H1 (cell line): ENCODE measurements around the gene RGS17. TPM values are rescaled to one million over a fixed set of nuclear protein-coding genes. Genes with fewer than 3 reads are reported as not detected.

Source experiments
- CTCF ChIA-PET: fragments of 300-600 bp; sonication (Branson Sonifier 250); formaldehyde crosslinking; loops from one replicate; lab custom pipeline; 2021; ENCODE audit not compliant: partially characterized antibody; lab: Charles Lee
- POLR2A ChIA-PET: fragments of 300-600 bp; sonication (Branson Sonifier 250); formaldehyde crosslinking; loops from one replicate; lab custom pipeline; 2021; ENCODE audit warnings: inconsistent platforms; ENCODE audit not compliant: partially characterized antibody; lab: Charles Lee
- DNase-seq, 2 experiments: peaks; one replicate each; pipeline versions ENCODE4 v3.0.0 to v3.0.0-alpha.2; 2010 to 2022; ENCODE audit warnings: low spot score in 2 of 2, low read depth in 1 of 2, mixed read lengths in 1 of 2
- FAIRE-seq: peaks from 2 replicates; lab custom pipeline; 2011; peaks lifted over from hg19 to GRCh38; lab: Jason Lieb, UNC
- H2AFZ ChIP-seq: 2 replicates; pipeline ENCODE4 v1.8.1; 2012; ENCODE audit warnings: low read length, inconsistent platforms
- H2AK5ac ChIP-seq: 2 replicates; pipeline ENCODE4 v1.6.1; 2013; ENCODE audit warnings: low read depth, low read length
- H2BK120ac ChIP-seq: replicated peaks from 2 replicates; pipeline ENCODE3; 2013; ENCODE audit warnings: low read depth, low read length, inconsistent platforms
- H2BK12ac ChIP-seq: 2 replicates; pipeline ENCODE4 v1.6.1; 2013; ENCODE audit warnings: low read depth, low read length
- H2BK15ac ChIP-seq: 2 replicates; pipeline ENCODE4 v1.6.1; 2013; ENCODE audit warnings: low read length
- H2BK20ac ChIP-seq: 2 replicates; pipeline ENCODE4 v1.6.1; 2013; ENCODE audit warnings: low read length
- H2BK5ac ChIP-seq: 2 replicates; pipeline ENCODE4 v1.6.1; 2013; ENCODE audit warnings: low read depth, low read length
- H3K14ac ChIP-seq: 2 replicates; pipeline ENCODE4 v1.6.1; 2013; ENCODE audit warnings: inconsistent platforms; ENCODE audit not compliant: insufficient read length
- H3K18ac ChIP-seq: 2 replicates; pipeline ENCODE4 v1.6.1; 2013; ENCODE audit warnings: low read length; ENCODE audit errors: extremely low read depth
- H3K23ac ChIP-seq: 2 replicates; pipeline ENCODE4 v1.6.1; 2013; ENCODE audit warnings: inconsistent platforms; ENCODE audit not compliant: insufficient read length
- H3K23me2 ChIP-seq: 2 replicates; pipeline ENCODE4 v1.6.1; 2013; ENCODE audit warnings: low read depth, low read length
- H3K27ac ChIP-seq: 2 replicates; pipeline ENCODE4 v1.6.1; 2011; ENCODE audit warnings: low read depth, low read length, inconsistent platforms
- H3K27me3 ChIP-seq, 4 experiments: replicated peaks in 1 of 4; 1 replicate in 1 of 4; 2 replicates in 3 of 4; pipeline versions ENCODE4 v1.6.1 to v1.8.1; 2011 to 2013; ENCODE audit warnings: low read length in 3 of 4, mild to moderate bottlenecking in 3 of 4, inconsistent platforms in 2 of 4, mixed read lengths in 2 of 4, moderate library complexity in 1 of 4; ENCODE audit not compliant: control insufficient read depth in 3 of 4, insufficient read depth in 3 of 4; ENCODE audit errors: extremely low read depth in 1 of 4
- H3K36me3 ChIP-seq, 4 experiments: 2 replicates each; pipeline versions ENCODE4 v1.6.1 to v1.8.1; 2011 to 2013; ENCODE audit warnings: mild to moderate bottlenecking in 4 of 4, low read length in 3 of 4, moderate library complexity in 2 of 4, control low read depth in 1 of 4, inconsistent platforms in 1 of 4; ENCODE audit not compliant: insufficient read depth in 4 of 4, control insufficient read depth in 2 of 4
- H3K4ac ChIP-seq: replicated peaks from 2 replicates; pipeline ENCODE3; 2013; ENCODE audit warnings: low read length, low read depth, mixed read lengths, inconsistent platforms; ENCODE audit not compliant: insufficient read length
- H3K4me1 ChIP-seq, 4 experiments: replicated peaks in 1 of 4; 1 replicate in 1 of 4; 2 replicates in 3 of 4; pipeline versions ENCODE4 v1.6.1 to v1.8.1; 2011 to 2013; ENCODE audit warnings: low read length in 3 of 4, inconsistent platforms in 2 of 4, mixed read lengths in 1 of 4; ENCODE audit not compliant: insufficient read depth in 4 of 4, control insufficient read depth in 3 of 4
- H3K4me2 ChIP-seq, 2 experiments: 2 replicates each; pipeline versions ENCODE4 v1.6.1 to v1.8.1; 2011 to 2013; ENCODE audit warnings: low read depth in 2 of 2, low read length in 2 of 2, control low read depth in 1 of 2, inconsistent platforms in 1 of 2, mild to moderate bottlenecking in 1 of 2; ENCODE audit not compliant: insufficient read depth in 1 of 2
- H3K4me3 ChIP-seq, 4 experiments: fragments of 200-600, 300-600 bp in 1 of 4; sonication (generic), shearing (Covaris generic), sonication (Bioruptor Twin) in 1 of 4; 2 replicates each; pipeline versions ENCODE4 v1.5.1 to v1.8.1; 2011 to 2016; ENCODE audit warnings: low read length in 4 of 4, low read depth in 3 of 4, control low read depth in 2 of 4, inconsistent platforms in 2 of 4, mild to moderate bottlenecking in 2 of 4, mixed read lengths in 1 of 4, moderate library complexity in 1 of 4; ENCODE audit not compliant: insufficient read depth in 2 of 4; ENCODE audit errors: extremely low read depth in 1 of 4
- H3K56ac ChIP-seq: replicated peaks from 2 replicates; pipeline ENCODE3; 2013; ENCODE audit warnings: low read depth, mild to moderate bottlenecking, mixed read lengths, low read length, inconsistent platforms; ENCODE audit not compliant: insufficient read length
- H3K79me1 ChIP-seq: 2 replicates; pipeline ENCODE4 v1.6.1; 2013; ENCODE audit warnings: low read depth, low read length, control low read depth
- H3K79me2 ChIP-seq, 2 experiments: 2 replicates each; pipeline versions ENCODE4 v1.6.1 to v1.8.1; 2012 to 2013; ENCODE audit warnings: low read length in 2 of 2, mild to moderate bottlenecking in 2 of 2, inconsistent platforms in 1 of 2; ENCODE audit not compliant: insufficient read depth in 2 of 2, control insufficient read depth in 1 of 2
- H3K9ac ChIP-seq, 4 experiments: replicated peaks in 1 of 4; 1 replicate in 1 of 4; 2 replicates in 3 of 4; pipeline versions ENCODE4 v1.6.1 to v1.8.1; 2011 to 2013; ENCODE audit warnings: low read depth in 3 of 4, low read length in 3 of 4, control low read depth in 2 of 4, mild to moderate bottlenecking in 2 of 4, moderate library complexity in 2 of 4, inconsistent platforms in 1 of 4; ENCODE audit errors: extremely low read depth in 1 of 4
- H3K9me3 ChIP-seq, 2 experiments: 2 replicates each; pipeline versions ENCODE4 v1.6.1 to v1.8.1; 2012 to 2013; ENCODE audit warnings: mild to moderate bottlenecking in 2 of 2, moderate library complexity in 2 of 2, control low read depth in 1 of 2, inconsistent platforms in 1 of 2, low read depth in 1 of 2, low read length in 1 of 2, mixed read lengths in 1 of 2; ENCODE audit not compliant: insufficient read depth in 2 of 2
- H4K20me1 ChIP-seq, 2 experiments: replicated peaks in 1 of 2; 2 replicates each; pipeline versions ENCODE3 to v1.8.1; 2011 to 2013; ENCODE audit warnings: inconsistent platforms in 2 of 2, low read length in 2 of 2, mild to moderate bottlenecking in 1 of 2; ENCODE audit not compliant: insufficient read depth in 2 of 2, control insufficient read depth in 1 of 2
- H4K5ac ChIP-seq: 2 replicates; pipeline ENCODE4 v1.6.1; 2013; ENCODE audit warnings: low read length, low read depth, mixed read lengths, inconsistent platforms; ENCODE audit not compliant: insufficient read length
- H4K8ac ChIP-seq: 2 replicates; pipeline ENCODE4 v1.8.0; 2013; ENCODE audit warnings: mild to moderate bottlenecking, moderate library complexity, low read length, inconsistent platforms; ENCODE audit not compliant: insufficient read depth; ENCODE audit errors: extremely low read depth
- H4K91ac ChIP-seq: replicated peaks from 2 replicates; pipeline ENCODE3; 2013; ENCODE audit warnings: low read length, mixed read lengths, inconsistent platforms; ENCODE audit not compliant: insufficient read length
- CHD1 ChIP-seq: IDR thresholded peaks from 2 replicates; pipeline ENCODE4 v1.6.1; 2012; ENCODE audit warnings: low read depth, low read length, improper control_type of control experiment
- JUN ChIP-seq: IDR thresholded peaks from 2 replicates; pipeline ENCODE4 v1.6.1; 2011; ENCODE audit warnings: low read depth, mild to moderate bottlenecking, improper control_type of control experiment, low read length
- WGBS, 2 experiments: shearing (Covaris generic) in 1 of 2; methylation state at CpG; one replicate each; pipeline versions ENCODE4 v1.1.6 to v1.1.7; 2013 to 2015; ENCODE audit warnings: low lambda C conversion rate in 2 of 2, mixed read lengths in 2 of 2, inconsistent platforms in 1 of 2, low coverage in 1 of 2, missing lambda C conversion rate in 1 of 2; ENCODE audit not compliant: insufficient replicate concordance in 2 of 2, insufficient coverage in 1 of 2, insufficient read length in 1 of 2; ENCODE audit errors: extremely low coverage in 1 of 2, missing lambda C conversion rate in 1 of 2; 5-methylcytosine and 5-hydroxymethylcytosine counted together
- polyA plus RNA-seq, 7 experiments: library from polyadenylated mRNA; depleted of rRNA in 3 of 7; stranded (reverse) in 5 of 7; unstranded in 2 of 7; fragments of >200 nt in 5 of 7; fragments of 200-250 nt in 2 of 7; gene quantifications; 1 replicate in 5 of 7; 2 replicates in 1 of 7; 4 replicates in 1 of 7; pipeline versions ENCODE4 v1.2.1 to v1.2.3, GENCODE V29; 2011 to 2013; ENCODE audit warnings: missing spikeins in 2 of 7, mixed read lengths in 2 of 7
- total RNA-seq: library from RNA; stranded (reverse); fragmentation: NEBNext Ultra II Directional; extraction: Animal tissue kit (Norgen Biotek cat#: 25700); gene quantifications from 2 replicates; pipeline ENCODE4 v1.2.1, GENCODE V29; 2021

RGS17 gene
- total and polyA plus RNA-seq, 2 of the 8 experiments (the other 6 are each of a cell fraction or from before 2014, with no cell fraction given), result 2.0 to 12.2 TPM

GRCh38 chr6:153149891-153150290 lies 18.8 kb upstream of the RGS17 start:
- Histone ChIP-seq H4K20me1 (no peaks in the 10 kb centered on the region), H2AK5ac (no peak overlapping the region), H2BK20ac (no peak overlapping the region), H3K4me3 (no peak overlapping the region), H3K36me3 (no peaks in the 10 kb centered on the region), H2BK5ac (no peak overlapping the region), H3K23me2 (no peaks in the 10 kb centered on the region), H3K27me3 (no peaks in the 10 kb centered on the region), H2AFZ (no peak overlapping the region), H3K9me3 (no peaks in the 10 kb centered on the region), H2BK15ac (no peak overlapping the region), H4K91ac (no peak overlapping the region), H3K79me1 (no peaks in the 10 kb centered on the region), H3K27ac (no peak overlapping the region), H3K4me2 (no peak overlapping the region), H3K79me2 (no peaks in the 10 kb centered on the region), H3K56ac (no peak overlapping the region), H3K18ac (no peak overlapping the region), H2BK12ac (no peak overlapping the region), H3K23ac (no peak overlapping the region), H3K14ac (no peak overlapping the region), H2BK120ac (no peak overlapping the region), H3K4ac (no peak overlapping the region), H4K5ac (no peak overlapping the region), H4K8ac (no peak overlapping the region), H3K9ac (no peak overlapping the region), H3K4me1 (peaks cover 0 to 3% (median 0%) of the 10 kb centered on the region in 4 experiments; a peak in 3 of 7 replicates)
- no peak for FAIRE-seq
- CTCF ChIA-PET, result interaction anchor here (1.2 to 1.8 kb wide), 2 partner anchors 30 to 42 kb away, joined by 4 read pairs; no protein-coding TSS in a partner anchor
- no peak for DNase-seq
- 82% methylated on average over 6 of the region's 6 CpGs; no CpG with 5 or more reads in 1 of the 2 experiments for WGBS, 2 experiments
- POLR2A ChIA-PET, result no interaction called here
- TF ChIP-seq JUN (no peak), CHD1 (no peak)
